ENCODE data around the gene PRADC1. TPM values are rescaled to one million over a fixed set of nuclear protein-coding genes. Genes with fewer than 3 reads are reported as not detected.

The PRADC1 gene
- total RNA-seq, 1 experiment from 2014 or later: 12.9 TPM

DNA sequence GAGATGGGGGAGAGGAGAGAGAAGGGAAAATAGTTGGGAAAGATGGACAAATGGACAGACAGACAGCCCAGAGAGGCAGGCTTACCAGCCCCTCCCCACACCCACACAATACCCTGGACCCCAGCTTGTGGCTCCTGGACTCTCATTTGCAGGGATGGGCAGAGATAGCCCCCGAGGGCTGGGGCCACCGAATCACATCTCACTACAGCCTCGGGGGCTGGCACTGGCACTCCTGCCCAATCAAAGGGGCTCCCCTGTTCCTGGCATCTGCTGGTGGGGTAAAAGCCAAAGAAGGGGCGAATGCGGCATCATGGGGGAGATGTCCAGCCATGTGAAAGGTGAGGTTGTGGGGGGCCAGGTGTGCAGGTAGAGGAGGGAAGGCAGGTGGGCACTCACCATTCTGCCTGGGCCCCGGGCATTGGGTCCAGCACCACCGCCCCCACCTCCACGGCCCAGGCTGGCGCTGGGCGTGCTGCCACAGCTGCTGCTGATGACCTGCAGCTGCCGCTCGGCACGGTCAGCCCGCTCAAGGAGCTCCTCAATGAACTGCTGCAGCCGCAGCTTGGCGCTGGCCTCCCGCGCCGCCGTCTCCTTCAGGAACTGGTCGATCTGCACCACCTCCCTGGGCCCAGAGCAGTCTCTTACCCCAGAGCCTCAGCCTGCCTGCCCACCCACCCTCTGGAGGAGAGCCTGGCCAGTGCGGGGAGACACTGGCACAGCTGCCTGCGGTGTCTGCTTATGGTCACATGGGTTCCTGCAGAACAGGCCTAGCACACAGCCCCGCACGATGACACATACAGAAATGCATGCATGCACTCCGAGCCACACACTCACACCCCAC lies 33.2 kb upstream of the PRADC1 start:
- ATAC-seq (no peak), DNase-seq (ENCODE audit: low spot score) (no peak)
- Mint-ChIP-seq H3K27ac (no peak overlapping the region), H3K36me3 (no peaks in the 10 kb centered on the region), H3K27me3 (ENCODE audit: low read depth) (peaks cover 36% of the 10 kb centered on the region), H3K4me1 (peaks cover 14% of the 10 kb centered on the region), H3K4me3 (no peak overlapping the region), H3K9me3 (no peaks in the 10 kb centered on the region)
- TF ChIP-seq, protein P1, sequence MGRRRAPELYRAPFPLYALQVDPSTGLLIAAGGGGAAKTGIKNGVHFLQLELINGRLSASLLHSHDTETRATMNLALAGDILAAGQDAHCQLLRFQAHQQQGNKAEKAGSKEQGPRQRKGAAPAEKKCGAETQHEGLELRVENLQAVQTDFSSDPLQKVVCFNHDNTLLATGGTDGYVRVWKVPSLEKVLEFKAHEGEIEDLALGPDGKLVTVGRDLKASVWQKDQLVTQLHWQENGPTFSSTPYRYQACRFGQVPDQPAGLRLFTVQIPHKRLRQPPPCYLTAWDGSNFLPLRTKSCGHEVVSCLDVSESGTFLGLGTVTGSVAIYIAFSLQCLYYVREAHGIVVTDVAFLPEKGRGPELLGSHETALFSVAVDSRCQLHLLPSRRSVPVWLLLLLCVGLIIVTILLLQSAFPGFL (CRISPR knock-in tag; IDR thresholded peaks at IDR 0.05; ENCODE audit: borderline replicate concordance): no peak
- TF ChIP-seq NFYB (CRISPR knock-in tag; conservative IDR thresholded peaks at IDR 0.05; ENCODE audit: low read depth): no peak
- TF ChIP-seq, protein P2, sequence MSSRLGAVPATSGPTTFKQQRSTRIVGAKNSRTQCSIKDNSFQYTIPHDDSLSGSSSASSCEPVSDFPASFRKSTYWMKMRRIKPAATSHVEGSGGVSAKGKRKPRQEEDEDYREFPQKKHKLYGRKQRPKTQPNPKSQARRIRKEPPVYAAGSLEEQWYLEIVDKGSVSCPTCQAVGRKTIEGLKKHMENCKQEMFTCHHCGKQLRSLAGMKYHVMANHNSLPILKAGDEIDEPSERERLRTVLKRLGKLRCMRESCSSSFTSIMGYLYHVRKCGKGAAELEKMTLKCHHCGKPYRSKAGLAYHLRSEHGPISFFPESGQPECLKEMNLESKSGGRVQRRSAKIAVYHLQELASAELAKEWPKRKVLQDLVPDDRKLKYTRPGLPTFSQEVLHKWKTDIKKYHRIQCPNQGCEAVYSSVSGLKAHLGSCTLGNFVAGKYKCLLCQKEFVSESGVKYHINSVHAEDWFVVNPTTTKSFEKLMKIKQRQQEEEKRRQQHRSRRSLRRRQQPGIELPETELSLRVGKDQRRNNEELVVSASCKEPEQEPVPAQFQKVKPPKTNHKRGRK (CRISPR knock-in tag; IDR thresholded peaks at IDR 0.05; ENCODE audit: borderline replicate concordance): no peak
- TF ChIP-seq AR (CRISPR knock-in tag; IDR thresholded peaks at IDR 0.05): no peak
- TF ChIP-seq ZNF396 (CRISPR knock-in tag; IDR thresholded peaks at IDR 0.05; ENCODE audit: borderline replicate concordance): no peak
- ChIA-PET CTCF (no interaction called here), POLR2A (no interaction called here)

GRCh38 chr2:73265298-73266060 lies 32.4 kb upstream of the PRADC1 start:
- Mint-ChIP-seq H3K27ac (no peak overlapping the region), H3K27me3 (ENCODE audit: low read depth) (peaks cover 28% of the 10 kb centered on the region), H3K4me1 (peaks cover 17% of the 10 kb centered on the region), H3K36me3 (no peaks in the 10 kb centered on the region), H3K4me3 (no peak overlapping the region), H3K9me3 (no peaks in the 10 kb centered on the region)
- TF ChIP-seq ZNF317 (CRISPR knock-in tag; IDR thresholded peaks at IDR 0.05; ENCODE audit: borderline replicate concordance, low read depth): no peak
- TF ChIP-seq, protein P3, sequence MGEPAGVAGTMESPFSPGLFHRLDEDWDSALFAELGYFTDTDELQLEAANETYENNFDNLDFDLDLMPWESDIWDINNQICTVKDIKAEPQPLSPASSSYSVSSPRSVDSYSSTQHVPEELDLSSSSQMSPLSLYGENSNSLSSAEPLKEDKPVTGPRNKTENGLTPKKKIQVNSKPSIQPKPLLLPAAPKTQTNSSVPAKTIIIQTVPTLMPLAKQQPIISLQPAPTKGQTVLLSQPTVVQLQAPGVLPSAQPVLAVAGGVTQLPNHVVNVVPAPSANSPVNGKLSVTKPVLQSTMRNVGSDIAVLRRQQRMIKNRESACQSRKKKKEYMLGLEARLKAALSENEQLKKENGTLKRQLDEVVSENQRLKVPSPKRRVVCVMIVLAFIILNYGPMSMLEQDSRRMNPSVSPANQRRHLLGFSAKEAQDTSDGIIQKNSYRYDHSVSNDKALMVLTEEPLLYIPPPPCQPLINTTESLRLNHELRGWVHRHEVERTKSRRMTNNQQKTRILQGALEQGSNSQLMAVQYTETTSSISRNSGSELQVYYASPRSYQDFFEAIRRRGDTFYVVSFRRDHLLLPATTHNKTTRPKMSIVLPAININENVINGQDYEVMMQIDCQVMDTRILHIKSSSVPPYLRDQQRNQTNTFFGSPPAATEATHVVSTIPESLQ (CRISPR knock-in tag; IDR thresholded peaks at IDR 0.05): no peak
- TF ChIP-seq MXD4 (CRISPR knock-in tag; IDR thresholded peaks at IDR 0.05; ENCODE audit: borderline replicate concordance): no peak
- TF ChIP-seq FOXJ3 (CRISPR knock-in tag; IDR thresholded peaks at IDR 0.05; ENCODE audit: borderline replicate concordance): no peak
- no peak for TF ChIP-seq CREM (CRISPR knock-in tag; IDR thresholded peaks at IDR 0.05)
- TF ChIP-seq ETV6 (CRISPR knock-in tag; IDR thresholded peaks at IDR 0.05): no peak
- no peak for TF ChIP-seq ATF2 (CRISPR knock-in tag; IDR thresholded peaks at IDR 0.05; ENCODE audit: borderline replicate concordance, low read depth)
- no peak for DNase-seq (ENCODE audit: low spot score)
- POLR2A ChIA-PET: no interaction called here
- no peak for ATAC-seq
- CTCF ChIA-PET: no interaction called here

Measured in WTC11 (cell line).